Glutamatergic neuron (in vitro differentiated cells): ENCODE data around the gene SOX18. TPM values are rescaled to one million over a fixed set of nuclear protein-coding genes. Genes with fewer than 3 reads are reported as not detected.

Experiments
- DNase-seq: peaks from one replicate; pipeline ENCODE4 v3.0.0; 2022
- H3K27ac Mint-ChIP-seq: one replicate; pipeline ENCODE4 v1.8.0; 2020; ENCODE audit warnings: mild to moderate bottlenecking, mixed read lengths, inconsistent platforms; ENCODE audit not compliant: unreplicated experiment
- H3K27me3 Mint-ChIP-seq: one replicate; pipeline ENCODE4 v1.8.0; 2020; ENCODE audit warnings: mild to moderate bottlenecking, moderate library complexity, mixed read lengths, inconsistent platforms; ENCODE audit not compliant: unreplicated experiment
- H3K36me3 Mint-ChIP-seq: one replicate; pipeline ENCODE4 v1.8.0; 2020; ENCODE audit warnings: mild to moderate bottlenecking, mixed read lengths, inconsistent platforms; ENCODE audit not compliant: unreplicated experiment
- H3K4me1 Mint-ChIP-seq: one replicate; pipeline ENCODE4 v1.8.0; 2020; ENCODE audit warnings: mild to moderate bottlenecking, low read depth, mixed read lengths, inconsistent platforms; ENCODE audit not compliant: unreplicated experiment
- H3K4me3 Mint-ChIP-seq: one replicate; pipeline ENCODE4 v1.8.0; 2020; ENCODE audit warnings: mild to moderate bottlenecking, mixed read lengths, inconsistent platforms; ENCODE audit not compliant: unreplicated experiment
- H3K9me3 Mint-ChIP-seq: one replicate; pipeline ENCODE4 v1.8.0; 2020; ENCODE audit warnings: mild to moderate bottlenecking, moderate library complexity, mixed read lengths, inconsistent platforms; ENCODE audit not compliant: unreplicated experiment
- CTCF ChIP-seq: fragments of 200-600 bp; sonication (generic); IDR thresholded peaks from one replicate; pipeline ENCODE4 v1.5.0; 2021; ENCODE audit not compliant: partially characterized antibody, unreplicated experiment
- total RNA-seq: library from RNA; stranded (reverse); fragmentation: NEBNext Ultra II Directional; extraction: Animal tissue kit (Norgen Biotek cat#: 25700); gene quantifications from one replicate; pipeline ENCODE4 v1.2.1, GENCODE V29; 2021; ENCODE audit not compliant: unreplicated experiment

Gene SOX18
- total RNA-seq, 1 donor from 2014 or later = 0.66 TPM

DNA sequence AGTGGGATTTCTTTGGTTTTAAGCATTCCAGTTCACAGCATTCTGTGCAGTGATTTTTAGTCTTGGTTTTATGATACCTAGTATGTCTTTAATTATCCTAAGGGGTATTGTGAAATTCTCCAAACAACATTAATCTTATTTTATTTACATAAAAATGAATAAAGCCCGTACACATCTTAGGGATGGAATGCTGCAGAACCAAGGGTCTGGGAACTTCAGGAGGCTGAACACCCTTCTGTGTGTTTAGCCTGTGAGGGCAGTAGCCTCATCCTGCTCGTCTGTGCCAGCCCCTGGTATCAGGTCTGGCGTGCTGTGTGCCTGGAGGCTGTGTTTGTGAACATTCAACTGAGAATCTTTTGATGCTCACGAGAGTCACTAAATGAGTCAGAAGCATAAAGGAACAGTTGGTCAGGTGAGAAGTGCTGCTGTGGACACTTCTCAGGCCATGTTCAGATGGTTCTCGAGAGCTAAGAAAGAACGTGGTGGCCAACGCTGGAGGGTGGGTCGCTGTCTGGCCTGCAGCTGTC, 38.7 kb downstream of the SOX18 start:
- Mint-ChIP-seq H3K4me1 (peaks cover 2% of the 10 kb centered on the region), H3K36me3 (peaks cover 9% of the 10 kb centered on the region)

GRCh38 chr20:64009811-64010387, 39.5 kb downstream of the SOX18 start:
- Mint-ChIP-seq H3K9me3 (peaks cover 4% of the 10 kb centered on the region), H3K36me3 (peaks cover 9% of the 10 kb centered on the region)

More for the DNA sequence above, 38.7 kb downstream of the SOX18 start:
- no peak overlapping the region for H3K27ac Mint-ChIP-seq
- DNase-seq = no peak
- peaks cover 4% of the 10 kb centered on the region for H3K9me3 Mint-ChIP-seq
- no peaks in the 10 kb centered on the region for H3K27me3 Mint-ChIP-seq
- no peak overlapping the region for H3K4me3 Mint-ChIP-seq
- TF ChIP-seq CTCF = no peak

DNA sequence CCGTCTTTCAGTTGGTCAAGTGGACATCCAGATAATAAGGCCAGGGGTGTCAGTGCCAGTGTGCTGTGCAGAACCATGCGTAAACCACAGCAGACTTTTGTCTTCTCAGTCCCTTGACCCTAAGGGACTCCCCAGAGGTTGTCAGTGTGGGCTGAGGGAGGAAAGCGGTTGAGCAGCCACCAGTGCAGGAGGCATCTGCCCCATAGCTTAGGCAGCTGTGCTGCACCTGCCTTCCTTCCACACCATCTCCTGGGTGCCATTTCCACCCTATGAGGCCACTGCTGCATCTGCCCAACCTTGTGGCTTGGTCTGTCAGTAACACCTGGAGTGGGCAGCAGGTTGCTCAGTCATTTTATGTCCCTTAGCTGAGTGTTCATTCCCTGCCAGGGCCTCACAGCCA, 42.5 kb downstream of the SOX18 start:
- Mint-ChIP-seq H3K4me1 (peaks cover 2% of the 10 kb centered on the region), H3K9me3 (peaks cover 2% of the 10 kb centered on the region), H3K4me3 (no peak overlapping the region), H3K36me3 (peaks cover 9% of the 10 kb centered on the region), H3K27ac (no peak overlapping the region), H3K27me3 (no peaks in the 10 kb centered on the region)
- TF ChIP-seq CTCF = no peak
- no peak for DNase-seq

More at GRCh38 chr20:64009811-64010387, 39.5 kb downstream of the SOX18 start:
- no peak overlapping the region for H3K27ac Mint-ChIP-seq
- no peaks in the 10 kb centered on the region for H3K27me3 Mint-ChIP-seq
- peaks cover 2% of the 10 kb centered on the region for H3K4me1 Mint-ChIP-seq
- TF ChIP-seq CTCF = no peak
- DNase-seq = no peak
- H3K4me3 Mint-ChIP-seq = no peak overlapping the region

GRCh38 chr20:64006490-64006889, 42.9 kb downstream of the SOX18 start:
- DNase-seq = no peak
- Mint-ChIP-seq H3K36me3 (peaks cover 11% of the 10 kb centered on the region), H3K27ac (no peak overlapping the region), H3K4me3 (no peak overlapping the region), H3K4me1 (peaks cover 2% of the 10 kb centered on the region), H3K27me3 (no peaks in the 10 kb centered on the region), H3K9me3 (peaks cover 2% of the 10 kb centered on the region)
- TF ChIP-seq CTCF = no peak

DNA sequence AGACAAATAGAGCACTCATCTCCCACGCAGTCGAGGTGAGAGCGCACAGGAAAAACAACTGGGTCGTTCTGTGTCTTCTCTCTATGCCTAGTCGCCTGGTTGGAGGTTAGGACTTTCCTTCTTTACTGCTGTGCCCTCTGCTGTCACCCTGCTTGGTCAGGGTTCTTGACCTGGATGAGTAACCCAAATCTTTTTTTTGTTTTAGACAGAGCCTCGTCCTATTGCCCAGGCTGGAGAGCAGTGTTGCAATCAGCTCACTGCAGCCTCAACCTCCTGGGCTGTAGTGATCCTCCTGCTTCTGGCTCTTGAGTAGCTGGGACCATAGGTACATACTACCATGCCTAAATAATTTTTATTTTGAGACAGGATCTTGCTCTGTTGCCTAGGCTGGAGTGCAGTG, 44.0 kb downstream of the SOX18 start:
- H3K4me1 Mint-ChIP-seq = peaks cover 2% of the 10 kb centered on the region
- H3K27me3 Mint-ChIP-seq = no peaks in the 10 kb centered on the region
- no peak for TF ChIP-seq CTCF
- DNase-seq = no peak
- H3K9me3 Mint-ChIP-seq = peaks cover 2% of the 10 kb centered on the region
- H3K4me3 Mint-ChIP-seq = no peak overlapping the region
- H3K36me3 Mint-ChIP-seq = peaks cover 13% of the 10 kb centered on the region
- no peak overlapping the region for H3K27ac Mint-ChIP-seq
